HL-60 (cell line): ENCODE data around the gene C7orf25.

Experiments used
- DNase-seq, 2 experiments: peaks; one replicate each; pipeline ENCODE4 v3.0.0-alpha.2; 2010 to 2020; ENCODE audit warnings: low read depth in 1 of 2, low spot score in 1 of 2
- H3K27ac ChIP-seq: fragments of 250-450 bp; sonication (Bioruptor Pico); replicated peaks from 2 replicates; pipeline ENCODE4 v1.5.1; 2020; ENCODE audit warnings: mild to moderate bottlenecking, moderate library complexity
- H3K27me3 ChIP-seq: fragments of 250-450 bp; sonication (Bioruptor Pico); 2 replicates; pipeline ENCODE4 v1.5.1; 2021; ENCODE audit warnings: mild to moderate bottlenecking, moderate library complexity; ENCODE audit not compliant: insufficient read depth, poor library complexity, severe bottlenecking
- H3K4me3 ChIP-seq: replicated peaks from 2 replicates; pipeline ENCODE4 v1.5.1; 2011; ENCODE audit warnings: mild to moderate bottlenecking, control low read depth, low read length; ENCODE audit not compliant: insufficient read depth
- CTCF ChIP-seq: IDR thresholded peaks from one replicate; pipeline ENCODE4 v1.5.1; 2011; ENCODE audit warnings: low read length, control low read depth, inconsistent platforms; ENCODE audit not compliant: insufficient read depth
- GABPA ChIP-seq: IDR thresholded peaks from 2 replicates; pipeline ENCODE4 v1.6.1; 2012; ENCODE audit warnings: low read depth
- POLR2AphosphoS5 ChIP-seq: IDR thresholded peaks from 2 replicates; pipeline ENCODE4 v1.6.1; 2012; ENCODE audit warnings: low read depth
- SPI1 ChIP-seq: IDR thresholded peaks from 2 replicates; pipeline ENCODE4 v1.6.1; 2012; ENCODE audit warnings: low read depth, mild to moderate bottlenecking, borderline replicate concordance
- TF ChIP-seq, protein P1 (sequence below): IDR thresholded peaks from 2 replicates; pipeline ENCODE4 v1.6.1; 2012; ENCODE audit warnings: low read depth; ENCODE audit not compliant: insufficient replicate concordance

C7orf25 gene

GRCh38 chr7:42931447-42931833 lies 19.6 kb upstream of the C7orf25 start:
- Histone ChIP-seq H3K27me3 (no peaks in the 10 kb centered on the region), H3K4me3 (peak overlapping the region; percentile 92), H3K27ac (peak overlapping the region; percentile 88)
- TF ChIP-seq POLR2AphosphoS5 (no peak), GABPA (no peak), CTCF (no peak), SPI1 (no peak)
- TF ChIP-seq, protein P1, sequence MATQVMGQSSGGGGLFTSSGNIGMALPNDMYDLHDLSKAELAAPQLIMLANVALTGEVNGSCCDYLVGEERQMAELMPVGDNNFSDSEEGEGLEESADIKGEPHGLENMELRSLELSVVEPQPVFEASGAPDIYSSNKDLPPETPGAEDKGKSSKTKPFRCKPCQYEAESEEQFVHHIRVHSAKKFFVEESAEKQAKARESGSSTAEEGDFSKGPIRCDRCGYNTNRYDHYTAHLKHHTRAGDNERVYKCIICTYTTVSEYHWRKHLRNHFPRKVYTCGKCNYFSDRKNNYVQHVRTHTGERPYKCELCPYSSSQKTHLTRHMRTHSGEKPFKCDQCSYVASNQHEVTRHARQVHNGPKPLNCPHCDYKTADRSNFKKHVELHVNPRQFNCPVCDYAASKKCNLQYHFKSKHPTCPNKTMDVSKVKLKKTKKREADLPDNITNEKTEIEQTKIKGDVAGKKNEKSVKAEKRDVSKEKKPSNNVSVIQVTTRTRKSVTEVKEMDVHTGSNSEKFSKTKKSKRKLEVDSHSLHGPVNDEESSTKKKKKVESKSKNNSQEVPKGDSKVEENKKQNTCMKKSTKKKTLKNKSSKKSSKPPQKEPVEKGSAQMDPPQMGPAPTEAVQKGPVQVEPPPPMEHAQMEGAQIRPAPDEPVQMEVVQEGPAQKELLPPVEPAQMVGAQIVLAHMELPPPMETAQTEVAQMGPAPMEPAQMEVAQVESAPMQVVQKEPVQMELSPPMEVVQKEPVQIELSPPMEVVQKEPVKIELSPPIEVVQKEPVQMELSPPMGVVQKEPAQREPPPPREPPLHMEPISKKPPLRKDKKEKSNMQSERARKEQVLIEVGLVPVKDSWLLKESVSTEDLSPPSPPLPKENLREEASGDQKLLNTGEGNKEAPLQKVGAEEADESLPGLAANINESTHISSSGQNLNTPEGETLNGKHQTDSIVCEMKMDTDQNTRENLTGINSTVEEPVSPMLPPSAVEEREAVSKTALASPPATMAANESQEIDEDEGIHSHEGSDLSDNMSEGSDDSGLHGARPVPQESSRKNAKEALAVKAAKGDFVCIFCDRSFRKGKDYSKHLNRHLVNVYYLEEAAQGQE, result no peak
- DNase-seq, result no peak

- Histone ChIP-seq H3K27me3 (no peaks in the 10 kb centered on the region), H3K4me3 (peak overlapping the region; percentile 92), H3K27ac (peak overlapping the region; percentile 88)
- TF ChIP-seq SPI1 (no peak), POLR2AphosphoS5 (no peak), CTCF (no peak), GABPA (no peak)
- TF ChIP-seq, protein P1, result no peak
- no peak for DNase-seq
Measured at GRCh38 chr7:42930889-42931288, 19.0 kb upstream of the C7orf25 start.

- H3K27me3 ChIP-seq, result no peaks in the 10 kb centered on the region
- H3K27ac ChIP-seq, result no peak overlapping the region
- no peak overlapping the region for H3K4me3 ChIP-seq
- no peak for DNase-seq
- TF ChIP-seq GABPA (no peak), SPI1 (no peak), POLR2AphosphoS5 (no peak), CTCF (no peak)
- TF ChIP-seq, protein P1, result no peak
Measured at GRCh38 chr7:42929449-42929848, 17.6 kb upstream of the C7orf25 start.
